SU-DHL-6 (cell line): ENCODE measurements around the gene KLHL25.

Experiments
- H2AFZ ChIP-seq: fragments of 200-600 bp; sonication (generic); 2 replicates; pipeline ENCODE4 v1.6.1; 2014; ENCODE audit warnings: low read depth, mild to moderate bottlenecking, moderate library complexity, mixed read lengths, antibody characterized with exemption, low read length; ENCODE audit not compliant: severe bottlenecking
- H3F3A ChIP-seq: fragments of 200-600 bp; shearing (Covaris generic); 2 replicates; pipeline ENCODE4 v1.6.0; 2016; ENCODE audit warnings: antibody characterized with exemption, mild to moderate bottlenecking; ENCODE audit not compliant: insufficient read depth
- H3K27ac ChIP-seq: fragments of 200-600 bp; sonication (generic); 2 replicates; pipeline ENCODE4 v1.5.1; 2016; ENCODE audit warnings: low read depth, mild to moderate bottlenecking, low read length, moderate library complexity, mixed read lengths
- H3K27me3 ChIP-seq: fragments of 200-600 bp; sonication (generic), shearing (Covaris generic); 2 replicates; pipeline ENCODE4 v1.6.0; 2014; ENCODE audit warnings: mild to moderate bottlenecking, low read length
- H3K36me3 ChIP-seq: fragments of 200-600 bp; sonication (generic); 2 replicates; pipeline ENCODE4 v1.6.1; 2014; ENCODE audit warnings: mild to moderate bottlenecking, low read length, mixed read lengths
- H3K4me2 ChIP-seq: fragments of 300-600, 200-600 bp; shearing (Covaris generic), sonication (generic); 2 replicates; pipeline ENCODE4 v1.6.0; 2014; ENCODE audit warnings: low read length, low read depth, mild to moderate bottlenecking; ENCODE audit not compliant: poor library complexity, severe bottlenecking
- H3K4me3 ChIP-seq: fragments of 200-600 bp; sonication (generic); 2 replicates; pipeline ENCODE4 v1.5.1; 2014; ENCODE audit warnings: antibody characterized with exemption, low read length, mild to moderate bottlenecking, mixed read lengths; ENCODE audit not compliant: insufficient read depth, poor library complexity, severe bottlenecking
- H3K79me2 ChIP-seq: fragments of 200-600 bp; sonication (generic); 2 replicates; pipeline ENCODE4 v1.6.1; 2014; ENCODE audit warnings: mild to moderate bottlenecking, low read length, moderate library complexity; ENCODE audit not compliant: insufficient read depth
- H3K9ac ChIP-seq: fragments of 200-600 bp; sonication (generic); 2 replicates; pipeline ENCODE4 v1.7.0; 2014; ENCODE audit warnings: mild to moderate bottlenecking, low read length
- H3K9me2 ChIP-seq: fragments of 200-600 bp; sonication (generic); replicated peaks from 2 replicates; pipeline ENCODE4 v1.6.1; 2014; ENCODE audit warnings: low read length; ENCODE audit not compliant: insufficient read depth
- H3K9me3 ChIP-seq: fragments of 200-600 bp; sonication (generic); 2 replicates; pipeline ENCODE4 v1.6.1; 2014; ENCODE audit warnings: low read length, mixed read lengths; ENCODE audit not compliant: insufficient read depth
- H4K20me1 ChIP-seq: fragments of 200-600 bp; sonication (generic); 2 replicates; pipeline ENCODE4 v1.6.1; 2014; ENCODE audit warnings: low read depth, mild to moderate bottlenecking, antibody characterized with exemption, low read length, moderate library complexity, mixed read lengths
- EZH2phosphoT487 ChIP-seq: fragments of 200-600 bp; sonication (generic), shearing (Covaris generic); conservative IDR thresholded peaks from 2 replicates; pipeline ENCODE4 v1.6.1; 2018; ENCODE audit warnings: mild to moderate bottlenecking, antibody characterized with exemption, low read length, moderate library complexity, mixed read lengths
- TF ChIP-seq, protein P1 (sequence below): fragments of 200-600 bp; sonication (generic); IDR thresholded peaks from one replicate; pipeline ENCODE4 v1.5.1; 2017; ENCODE audit warnings: antibody characterized with exemption, mild to moderate bottlenecking, low read length, moderate library complexity; ENCODE audit not compliant: insufficient read depth, poor library complexity, severe bottlenecking

Gene KLHL25

GRCh38 chr15:85763673-85764633 lies 30.8 kb downstream of the KLHL25 start:
- Histone ChIP-seq H3K4me2 (no peak overlapping the region), H3K9me3 (no peaks in the 10 kb centered on the region), H3K27me3 (no peaks in the 10 kb centered on the region), H3K9me2 (no peaks in the 10 kb centered on the region), H3K4me3 (no peak overlapping the region), H3K27ac (no peak overlapping the region), H3K9ac (no peak overlapping the region), H3K79me2 (no peaks in the 10 kb centered on the region), H3K36me3 (no peaks in the 10 kb centered on the region), H2AFZ (no peak overlapping the region), H4K20me1 (no peaks in the 10 kb centered on the region), H3F3A (no peaks in the 10 kb centered on the region)
- TF ChIP-seq EZH2phosphoT487 = no peak
- TF ChIP-seq, protein P1, sequence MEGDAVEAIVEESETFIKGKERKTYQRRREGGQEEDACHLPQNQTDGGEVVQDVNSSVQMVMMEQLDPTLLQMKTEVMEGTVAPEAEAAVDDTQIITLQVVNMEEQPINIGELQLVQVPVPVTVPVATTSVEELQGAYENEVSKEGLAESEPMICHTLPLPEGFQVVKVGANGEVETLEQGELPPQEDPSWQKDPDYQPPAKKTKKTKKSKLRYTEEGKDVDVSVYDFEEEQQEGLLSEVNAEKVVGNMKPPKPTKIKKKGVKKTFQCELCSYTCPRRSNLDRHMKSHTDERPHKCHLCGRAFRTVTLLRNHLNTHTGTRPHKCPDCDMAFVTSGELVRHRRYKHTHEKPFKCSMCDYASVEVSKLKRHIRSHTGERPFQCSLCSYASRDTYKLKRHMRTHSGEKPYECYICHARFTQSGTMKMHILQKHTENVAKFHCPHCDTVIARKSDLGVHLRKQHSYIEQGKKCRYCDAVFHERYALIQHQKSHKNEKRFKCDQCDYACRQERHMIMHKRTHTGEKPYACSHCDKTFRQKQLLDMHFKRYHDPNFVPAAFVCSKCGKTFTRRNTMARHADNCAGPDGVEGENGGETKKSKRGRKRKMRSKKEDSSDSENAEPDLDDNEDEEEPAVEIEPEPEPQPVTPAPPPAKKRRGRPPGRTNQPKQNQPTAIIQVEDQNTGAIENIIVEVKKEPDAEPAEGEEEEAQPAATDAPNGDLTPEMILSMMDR = no peak

DNA sequence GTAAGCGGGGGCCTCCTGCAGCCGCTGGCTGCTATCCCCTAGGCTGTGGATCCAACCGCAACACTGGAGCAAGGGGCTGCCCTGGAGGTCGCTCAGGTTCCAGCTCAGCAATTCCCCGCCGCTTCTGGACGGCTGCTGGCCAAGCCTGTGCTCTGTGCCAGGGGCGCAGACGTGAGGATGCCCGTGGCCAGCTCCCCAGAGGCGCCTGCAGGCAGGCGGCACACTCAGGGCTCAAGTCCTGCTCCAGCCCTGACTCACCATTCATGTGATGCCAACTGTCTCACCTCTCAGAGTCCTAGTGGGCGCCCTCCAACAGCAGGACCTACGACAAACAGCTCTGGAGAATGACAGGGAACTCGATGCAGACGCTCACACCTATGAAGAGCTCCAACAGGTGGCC lies 31.6 kb downstream of the KLHL25 start:
- Histone ChIP-seq H3K9me3 (no peaks in the 10 kb centered on the region), H3K36me3 (no peaks in the 10 kb centered on the region), H3K4me2 (no peak overlapping the region), H2AFZ (no peak overlapping the region), H3K9ac (no peak overlapping the region), H3K9me2 (no peaks in the 10 kb centered on the region), H3K27me3 (no peaks in the 10 kb centered on the region), H3K4me3 (no peak overlapping the region), H3K79me2 (no peaks in the 10 kb centered on the region), H3F3A (no peaks in the 10 kb centered on the region), H3K27ac (no peak overlapping the region), H4K20me1 (no peaks in the 10 kb centered on the region)
- no peak for TF ChIP-seq EZH2phosphoT487
- TF ChIP-seq, protein P1 = no peak

GRCh38 chr15:85762756-85763127 lies 32.0 kb downstream of the KLHL25 start:
- Histone ChIP-seq H3K9me3 (no peaks in the 10 kb centered on the region), H4K20me1 (no peaks in the 10 kb centered on the region), H3K36me3 (no peaks in the 10 kb centered on the region), H3F3A (no peaks in the 10 kb centered on the region), H3K4me3 (no peak overlapping the region), H3K4me2 (no peak overlapping the region), H3K9ac (no peak overlapping the region), H3K27ac (no peak overlapping the region), H3K27me3 (no peaks in the 10 kb centered on the region), H3K79me2 (no peaks in the 10 kb centered on the region), H3K9me2 (no peaks in the 10 kb centered on the region), H2AFZ (no peak overlapping the region)
- TF ChIP-seq EZH2phosphoT487 = no peak
- TF ChIP-seq, protein P1 = no peak
